ENCODE results near the gene NEU4.

Gene NEU4

GRCh38 chr2:241810307-241811200, 1.6 kb downstream of the NEU4 start:
- no peak for TF ChIP-seq FOXP2 (optimal IDR thresholded peaks at IDR 0.05; ENCODE audit: borderline replicate concordance, extremely low read depth, extremely low read length, insufficient read depth)
- TF ChIP-seq SIN3A (IDR thresholded peaks at IDR 0.05; ENCODE audit: borderline replicate concordance, insufficient read depth, low read length), result no peak
- TF ChIP-seq POLR2AphosphoS5 (IDR thresholded peaks at IDR 0.05; ENCODE audit: low read depth, low read length), result no peak
- no peak for TF ChIP-seq REST (IDR thresholded peaks at IDR 0.05; ENCODE audit: insufficient read depth in 1 of 2, low read depth in 2 of 2, low read length in 2 of 2)
- TF ChIP-seq TAF1 (IDR thresholded peaks at IDR 0.05; ENCODE audit: borderline replicate concordance, insufficient read depth, low read length), result no peak

- TF ChIP-seq SIN3A (IDR thresholded peaks at IDR 0.05; ENCODE audit: borderline replicate concordance, insufficient read depth, low read length) (no peak), POLR2AphosphoS5 (IDR thresholded peaks at IDR 0.05; ENCODE audit: low read depth, low read length) (no peak), TAF1 (IDR thresholded peaks at IDR 0.05; ENCODE audit: borderline replicate concordance, insufficient read depth, low read length) (no peak), REST (IDR thresholded peaks at IDR 0.05; ENCODE audit: insufficient read depth in 1 of 2, low read depth in 2 of 2, low read length in 2 of 2) (no peak), FOXP2 (optimal IDR thresholded peaks at IDR 0.05; ENCODE audit: borderline replicate concordance, extremely low read depth, extremely low read length, insufficient read depth) (no peak)
These were observed 2.4 kb downstream of the NEU4 start for GRCh38 chr2:241811201-241811951.

GRCh38 chr2:241811952-241812729, 3.1 kb downstream of the NEU4 start:
- TF ChIP-seq FOXP2 (optimal IDR thresholded peaks at IDR 0.05; ENCODE audit: borderline replicate concordance, extremely low read depth, extremely low read length, insufficient read depth), result no peak
- no peak for TF ChIP-seq REST (IDR thresholded peaks at IDR 0.05; ENCODE audit: insufficient read depth in 1 of 2, low read depth in 2 of 2, low read length in 2 of 2)
- TF ChIP-seq TAF1 (IDR thresholded peaks at IDR 0.05; ENCODE audit: borderline replicate concordance, insufficient read depth, low read length), result no peak
- no peak for TF ChIP-seq SIN3A (IDR thresholded peaks at IDR 0.05; ENCODE audit: borderline replicate concordance, insufficient read depth, low read length)
- no peak for TF ChIP-seq POLR2AphosphoS5 (IDR thresholded peaks at IDR 0.05; ENCODE audit: low read depth, low read length)

- TF ChIP-seq SIN3A (IDR thresholded peaks at IDR 0.05; ENCODE audit: borderline replicate concordance, insufficient read depth, low read length) (no peak), TAF1 (IDR thresholded peaks at IDR 0.05; ENCODE audit: borderline replicate concordance, insufficient read depth, low read length) (no peak), POLR2AphosphoS5 (IDR thresholded peaks at IDR 0.05; ENCODE audit: low read depth, low read length) (no peak), REST (IDR thresholded peaks at IDR 0.05; ENCODE audit: insufficient read depth in 1 of 2, low read depth in 2 of 2, low read length in 2 of 2) (no peak), FOXP2 (optimal IDR thresholded peaks at IDR 0.05; ENCODE audit: borderline replicate concordance, extremely low read depth, extremely low read length, insufficient read depth) (no peak)
These were observed 4.0 kb downstream of the NEU4 start for GRCh38 chr2:241812730-241813643.

Data from PFSK-1 (cell line).